Keratinocyte (primary cell): ENCODE results near the gene CUBN.

ENCODE experiments used
- EZH2 ChIP-seq: IDR thresholded peaks from one replicate; pipeline ENCODE4 v1.6.1; 2012; ENCODE audit warnings: inconsistent platforms, mild to moderate bottlenecking, low read length, moderate library complexity
- TF ChIP-seq, protein P1 (sequence below), 3 experiments: IDR thresholded peaks in 1 of 3; conservative IDR thresholded peaks in 1 of 3; optimal IDR thresholded peaks in 1 of 3; 2 replicates in 2 of 3; 3 replicates in 1 of 3; pipeline versions ENCODE3 to v1.5.1; 2011; ENCODE audit warnings: low read length in 3 of 3, mild to moderate bottlenecking in 3 of 3, moderate library complexity in 2 of 3, control low read depth in 1 of 3, inconsistent platforms in 1 of 3; ENCODE audit not compliant: insufficient read depth in 2 of 3; ENCODE audit errors: extremely low read depth in 1 of 3

- TF ChIP-seq, protein P1, sequence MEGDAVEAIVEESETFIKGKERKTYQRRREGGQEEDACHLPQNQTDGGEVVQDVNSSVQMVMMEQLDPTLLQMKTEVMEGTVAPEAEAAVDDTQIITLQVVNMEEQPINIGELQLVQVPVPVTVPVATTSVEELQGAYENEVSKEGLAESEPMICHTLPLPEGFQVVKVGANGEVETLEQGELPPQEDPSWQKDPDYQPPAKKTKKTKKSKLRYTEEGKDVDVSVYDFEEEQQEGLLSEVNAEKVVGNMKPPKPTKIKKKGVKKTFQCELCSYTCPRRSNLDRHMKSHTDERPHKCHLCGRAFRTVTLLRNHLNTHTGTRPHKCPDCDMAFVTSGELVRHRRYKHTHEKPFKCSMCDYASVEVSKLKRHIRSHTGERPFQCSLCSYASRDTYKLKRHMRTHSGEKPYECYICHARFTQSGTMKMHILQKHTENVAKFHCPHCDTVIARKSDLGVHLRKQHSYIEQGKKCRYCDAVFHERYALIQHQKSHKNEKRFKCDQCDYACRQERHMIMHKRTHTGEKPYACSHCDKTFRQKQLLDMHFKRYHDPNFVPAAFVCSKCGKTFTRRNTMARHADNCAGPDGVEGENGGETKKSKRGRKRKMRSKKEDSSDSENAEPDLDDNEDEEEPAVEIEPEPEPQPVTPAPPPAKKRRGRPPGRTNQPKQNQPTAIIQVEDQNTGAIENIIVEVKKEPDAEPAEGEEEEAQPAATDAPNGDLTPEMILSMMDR (optimal IDR thresholded peaks at IDR 0.05 in 1 of 3, IDR thresholded peaks at IDR 0.05 in 1 of 3, conservative IDR thresholded peaks at IDR 0.05 in 1 of 3; ENCODE audit: extremely low read depth in 1 of 3, insufficient read depth in 2 of 3, low read length in 3 of 3), result peak; percentile 39 to 45 (median 44)
- TF ChIP-seq EZH2, result no peak
Observed at GRCh38 chr10:16828114-16828568, 301.5 kb downstream of the CUBN start.
